GM12878 (cell line): Measurements from ENCODE around the gene CHST2. TPM values are rescaled to one million over a fixed set of nuclear protein-coding genes. Genes with fewer than 3 reads are reported as not detected.
A peak's percentile ranks its signal among the peaks of the same experiment; 100 is the strongest.

ENCODE experiments used
- ATF7 ChIP-seq: fragments of 450-650 bp; IDR thresholded peaks from 2 replicates; pipeline ENCODE4 v1.6.1; 2016; ENCODE audit warnings: low read depth, mild to moderate bottlenecking
- BACH1 ChIP-seq: fragments of 450-650 bp; IDR thresholded peaks from 2 replicates; pipeline ENCODE4 v1.6.1; 2017; ENCODE audit warnings: mild to moderate bottlenecking, borderline replicate concordance
- ESRRA ChIP-seq: IDR thresholded peaks from 2 replicates; pipeline ENCODE4 v1.6.1; 2012; ENCODE audit warnings: mild to moderate bottlenecking, low read length, improper control_type of control experiment
- MXI1 ChIP-seq: fragments of 150-350 bp; IDR thresholded peaks from 2 replicates; pipeline ENCODE4 v1.6.1; 2011; ENCODE audit warnings: low read depth, mild to moderate bottlenecking, inconsistent platforms, low read length, improper control_type of control experiment
- MYC ChIP-seq: IDR thresholded peaks from 2 replicates; pipeline ENCODE4 v1.6.1; 2011; ENCODE audit warnings: mild to moderate bottlenecking, low read length, moderate library complexity, inconsistent platforms; ENCODE audit not compliant: insufficient read depth, insufficient replicate concordance, insufficient read length, severe bottlenecking
- RAD21 ChIP-seq: IDR thresholded peaks from 2 replicates; pipeline ENCODE4 v1.6.1; 2011; ENCODE audit warnings: mild to moderate bottlenecking, low read depth, low read length, moderate library complexity; ENCODE audit not compliant: insufficient read depth
- polyA plus RNA-seq, 11 experiments: library from polyadenylated mRNA; depleted of rRNA in 4 of 11; unstranded in 6 of 11; stranded (reverse) in 5 of 11; fragments of >200 nt; fragmentation: Nextera tagmentation in 4 of 11; fragmentation: Illumina TruSeq in 1 of 11; extraction: Ambion mirVana in 4 of 11; extraction: Trizol in 1 of 11; gene quantifications; 1 replicate in 1 of 11; 2 replicates in 10 of 11; pipeline versions ENCODE4 v1.2.1 to v1.2.3, GENCODE V29; 2011 to 2016; ENCODE audit warnings: inconsistent platforms in 2 of 11, missing spikeins in 2 of 11, low read depth in 1 of 11
- total RNA-seq, 4 experiments: library from RNA; depleted of rRNA in 3 of 4; stranded (reverse); fragments of >200 nt in 3 of 4; fragmentation: Illumina TruSeq in 1 of 4; extraction: Trizol in 1 of 4; gene quantifications; 2 replicates each; pipeline versions ENCODE4 v1.2.1 to v1.2.3, GENCODE V29; 2013 to 2021
- TF ChIP-seq, protein P1 (sequence below), 3 experiments: IDR thresholded peaks in 2 of 3; conservative IDR thresholded peaks in 1 of 3; 2 replicates each; pipeline ENCODE4 v1.5.1; 2011; ENCODE audit warnings: low read depth in 3 of 3, low read length in 3 of 3, mild to moderate bottlenecking in 3 of 3, control low read depth in 2 of 3, moderate library complexity in 2 of 3, inconsistent platforms in 1 of 3, mixed read lengths in 1 of 3; ENCODE audit not compliant: control insufficient read depth in 2 of 3, insufficient read depth in 1 of 3; ENCODE audit errors: extremely low read depth in 1 of 3

The CHST2 gene
- total and polyA plus RNA-seq, 10 of the 15 experiments (the other 5 are each of a cell fraction or from before 2014, with no cell fraction given) = 1.6 to 37.2 (median 8.8) TPM

DNA sequence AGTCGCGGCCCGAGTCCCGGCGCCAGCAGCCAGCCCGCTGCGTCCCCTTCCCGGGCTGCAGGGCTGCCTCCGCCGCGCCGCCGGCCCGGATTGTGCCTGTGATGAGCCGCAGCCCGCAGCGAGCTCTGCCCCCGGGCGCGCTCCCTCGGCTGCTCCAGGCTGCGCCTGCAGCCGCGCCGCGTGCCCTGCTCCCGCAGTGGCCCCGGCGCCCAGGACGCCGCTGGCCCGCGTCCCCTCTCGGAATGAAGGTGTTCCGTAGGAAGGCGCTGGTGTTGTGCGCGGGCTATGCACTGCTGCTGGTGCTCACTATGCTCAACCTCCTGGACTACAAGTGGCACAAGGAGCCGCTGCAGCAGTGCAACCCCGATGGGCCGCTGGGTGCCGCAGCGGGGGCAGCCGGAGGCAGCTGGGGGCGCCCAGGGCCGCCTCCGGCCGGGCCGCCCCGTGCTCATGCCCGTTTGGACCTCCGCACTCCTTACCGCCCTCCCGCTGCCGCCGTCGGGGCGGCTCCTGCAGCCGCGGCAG, 1.2 kb downstream of the CHST2 start (continued):
- TF ChIP-seq MXI1 (peak; percentile 5; the same call in 1 of the 2 replicates), BACH1 (0 out of 2 replicates have a peak, but pooled peaks have one; percentile 10), ESRRA (no peak), RAD21 (peak; percentile 56), MYC (peak; percentile 26), ATF7 (no peak)
- TF ChIP-seq, protein P1, sequence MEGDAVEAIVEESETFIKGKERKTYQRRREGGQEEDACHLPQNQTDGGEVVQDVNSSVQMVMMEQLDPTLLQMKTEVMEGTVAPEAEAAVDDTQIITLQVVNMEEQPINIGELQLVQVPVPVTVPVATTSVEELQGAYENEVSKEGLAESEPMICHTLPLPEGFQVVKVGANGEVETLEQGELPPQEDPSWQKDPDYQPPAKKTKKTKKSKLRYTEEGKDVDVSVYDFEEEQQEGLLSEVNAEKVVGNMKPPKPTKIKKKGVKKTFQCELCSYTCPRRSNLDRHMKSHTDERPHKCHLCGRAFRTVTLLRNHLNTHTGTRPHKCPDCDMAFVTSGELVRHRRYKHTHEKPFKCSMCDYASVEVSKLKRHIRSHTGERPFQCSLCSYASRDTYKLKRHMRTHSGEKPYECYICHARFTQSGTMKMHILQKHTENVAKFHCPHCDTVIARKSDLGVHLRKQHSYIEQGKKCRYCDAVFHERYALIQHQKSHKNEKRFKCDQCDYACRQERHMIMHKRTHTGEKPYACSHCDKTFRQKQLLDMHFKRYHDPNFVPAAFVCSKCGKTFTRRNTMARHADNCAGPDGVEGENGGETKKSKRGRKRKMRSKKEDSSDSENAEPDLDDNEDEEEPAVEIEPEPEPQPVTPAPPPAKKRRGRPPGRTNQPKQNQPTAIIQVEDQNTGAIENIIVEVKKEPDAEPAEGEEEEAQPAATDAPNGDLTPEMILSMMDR (IDR thresholded peaks at IDR 0.05 in 2 of 3, conservative IDR thresholded peaks at IDR 0.05 in 1 of 3; ENCODE audit: control insufficient read depth in 2 of 3, extremely low read depth in 1 of 3, insufficient read depth in 1 of 3, low read depth in 3 of 3, low read length in 3 of 3) = peak in 2 of 3 experiments; percentile 52 to 58; a peak in 4 of 6 replicates
